H1 (cell line): ENCODE data around the gene FAM24B. TPM values are rescaled to one million over a fixed set of nuclear protein-coding genes. Genes with fewer than 3 reads are reported as not detected.

Source experiments
- EP300 ChIP-seq, 2 experiments: IDR thresholded peaks; 1 replicate in 1 of 2; 2 replicates in 1 of 2; pipeline ENCODE4 v1.6.1; 2011 to 2012; ENCODE audit warnings: low read depth in 2 of 2, low read length in 2 of 2, mild to moderate bottlenecking in 2 of 2, borderline replicate concordance in 1 of 2, inconsistent platforms in 1 of 2, moderate library complexity in 1 of 2
- KDM4A ChIP-seq: IDR thresholded peaks from one replicate; pipeline ENCODE4 v1.7.1; 2012; ENCODE audit warnings: low read depth, mild to moderate bottlenecking, moderate library complexity, low read length, inconsistent platforms; ENCODE audit not compliant: severe bottlenecking
- RFX5 ChIP-seq: IDR thresholded peaks from 2 replicates; pipeline ENCODE4 v1.6.1; 2011; ENCODE audit warnings: low read depth, low read length, improper control_type of control experiment, borderline replicate concordance
- SIRT6 ChIP-seq: IDR thresholded peaks from one replicate; pipeline ENCODE4 v1.7.1; 2012; ENCODE audit warnings: low read length, inconsistent platforms
- SP1 ChIP-seq: IDR thresholded peaks from 2 replicates; pipeline ENCODE4 v1.6.1; 2011; ENCODE audit warnings: low read depth, low read length
- TEAD4 ChIP-seq: IDR thresholded peaks from 2 replicates; pipeline ENCODE4 v1.6.1; 2012; ENCODE audit warnings: low read depth, low read length, inconsistent platforms, mixed read lengths
- YY1 ChIP-seq: IDR thresholded peaks from 2 replicates; pipeline ENCODE4 v1.6.1; 2011; ENCODE audit warnings: low read depth, mild to moderate bottlenecking, low read length
- polyA plus RNA-seq, 7 experiments: library from polyadenylated mRNA; depleted of rRNA in 3 of 7; stranded (reverse) in 5 of 7; unstranded in 2 of 7; fragments of >200 nt in 5 of 7; fragments of 200-250 nt in 2 of 7; gene quantifications; 1 replicate in 5 of 7; 2 replicates in 1 of 7; 4 replicates in 1 of 7; pipeline versions ENCODE4 v1.2.1 to v1.2.3, GENCODE V29; 2011 to 2013; ENCODE audit warnings: missing spikeins in 2 of 7, mixed read lengths in 2 of 7
- total RNA-seq: library from RNA; stranded (reverse); fragmentation: NEBNext Ultra II Directional; extraction: Animal tissue kit (Norgen Biotek cat#: 25700); gene quantifications from 2 replicates; pipeline ENCODE4 v1.2.1, GENCODE V29; 2021
- TF ChIP-seq, protein P1 (sequence below): IDR thresholded peaks from 2 replicates; pipeline ENCODE4 v1.6.1; 2012; ENCODE audit warnings: low read length, inconsistent platforms

Gene FAM24B
- total and polyA plus RNA-seq, 2 of the 8 experiments (the other 6 are each of a cell fraction or from before 2014, with no cell fraction given), result 0.50 to 0.56 TPM

- TF ChIP-seq KDM4A (no peak), RFX5 (no peak), SP1 (no peak), YY1 (no peak), EP300 (IDR thresholded peaks at IDR 0.05; ENCODE audit: borderline replicate concordance in 1 of 2, low read depth in 2 of 2, low read length in 2 of 2) (no peak), SIRT6 (no peak), TEAD4 (no peak)
- TF ChIP-seq, protein P1, sequence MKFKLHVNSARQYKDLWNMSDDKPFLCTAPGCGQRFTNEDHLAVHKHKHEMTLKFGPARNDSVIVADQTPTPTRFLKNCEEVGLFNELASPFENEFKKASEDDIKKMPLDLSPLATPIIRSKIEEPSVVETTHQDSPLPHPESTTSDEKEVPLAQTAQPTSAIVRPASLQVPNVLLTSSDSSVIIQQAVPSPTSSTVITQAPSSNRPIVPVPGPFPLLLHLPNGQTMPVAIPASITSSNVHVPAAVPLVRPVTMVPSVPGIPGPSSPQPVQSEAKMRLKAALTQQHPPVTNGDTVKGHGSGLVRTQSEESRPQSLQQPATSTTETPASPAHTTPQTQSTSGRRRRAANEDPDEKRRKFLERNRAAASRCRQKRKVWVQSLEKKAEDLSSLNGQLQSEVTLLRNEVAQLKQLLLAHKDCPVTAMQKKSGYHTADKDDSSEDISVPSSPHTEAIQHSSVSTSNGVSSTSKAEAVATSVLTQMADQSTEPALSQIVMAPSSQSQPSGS, result no peak
Measured at GRCh38 chr10:122855745-122856144, 23.6 kb downstream of the FAM24B start (continued).
